NCI-H526 (cell line): ENCODE results near the gene TBRG1.
A peak's percentile ranks its signal among the peaks of the same experiment; 100 is the strongest.

Experiments used
- DNase-seq, 2 experiments: peaks; one replicate each; lab custom pipeline; 2025; lab: John Stamatoyannopoulos, UW

Gene TBRG1

DNA sequence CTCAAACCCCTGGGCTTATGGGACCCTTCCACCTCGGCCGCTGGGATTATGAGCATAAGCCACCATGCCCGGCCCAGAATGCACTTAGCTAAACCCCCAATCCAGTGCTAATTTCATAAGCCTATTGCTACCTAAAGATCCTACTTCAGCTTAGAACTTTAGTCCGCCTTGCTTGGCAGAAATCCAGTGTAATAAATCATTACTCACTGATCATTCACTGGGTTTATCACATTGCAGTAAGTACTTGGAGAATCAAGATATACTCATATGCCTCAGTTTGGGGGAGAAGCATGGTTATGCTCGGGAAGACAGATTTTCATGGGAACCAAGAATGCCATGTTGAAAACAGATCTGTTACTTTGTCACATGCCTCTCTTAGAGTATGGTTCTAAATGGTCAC is 3.8 kb upstream of the TBRG1 start:
- no peak for DNase-seq

DNA sequence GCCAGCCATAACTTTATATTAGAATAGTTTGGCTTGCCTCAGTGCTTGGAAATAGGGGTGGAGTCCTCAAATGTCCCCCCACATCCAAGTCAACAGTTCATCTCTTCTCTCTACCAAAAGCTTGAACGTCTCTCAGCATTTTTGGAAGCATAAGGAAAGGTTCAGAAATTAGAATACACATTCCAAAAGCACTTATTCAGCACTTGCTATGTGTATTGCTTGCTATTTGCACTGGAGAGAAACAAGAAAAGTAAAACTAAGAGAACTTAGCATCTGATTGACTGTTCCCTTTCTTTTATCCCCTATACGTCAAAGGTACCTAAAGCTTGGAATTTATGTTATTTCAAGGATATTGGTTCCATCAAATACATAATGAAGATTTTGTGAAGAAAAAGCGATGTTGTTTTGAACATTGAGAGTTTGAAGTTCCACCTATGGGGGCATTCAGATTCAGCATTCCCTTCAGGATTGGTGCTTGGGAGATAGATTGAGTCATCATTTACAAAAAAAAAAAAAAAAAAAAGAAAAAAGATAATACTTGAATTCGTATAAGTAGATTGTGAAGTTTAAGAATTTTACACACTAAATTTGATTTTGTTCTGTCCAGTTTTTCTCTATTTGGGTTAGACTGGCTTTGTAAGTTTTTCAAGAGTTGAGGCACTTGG is 1.3 kb downstream of the TBRG1 start:
- DNase-seq = no peak

DNA sequence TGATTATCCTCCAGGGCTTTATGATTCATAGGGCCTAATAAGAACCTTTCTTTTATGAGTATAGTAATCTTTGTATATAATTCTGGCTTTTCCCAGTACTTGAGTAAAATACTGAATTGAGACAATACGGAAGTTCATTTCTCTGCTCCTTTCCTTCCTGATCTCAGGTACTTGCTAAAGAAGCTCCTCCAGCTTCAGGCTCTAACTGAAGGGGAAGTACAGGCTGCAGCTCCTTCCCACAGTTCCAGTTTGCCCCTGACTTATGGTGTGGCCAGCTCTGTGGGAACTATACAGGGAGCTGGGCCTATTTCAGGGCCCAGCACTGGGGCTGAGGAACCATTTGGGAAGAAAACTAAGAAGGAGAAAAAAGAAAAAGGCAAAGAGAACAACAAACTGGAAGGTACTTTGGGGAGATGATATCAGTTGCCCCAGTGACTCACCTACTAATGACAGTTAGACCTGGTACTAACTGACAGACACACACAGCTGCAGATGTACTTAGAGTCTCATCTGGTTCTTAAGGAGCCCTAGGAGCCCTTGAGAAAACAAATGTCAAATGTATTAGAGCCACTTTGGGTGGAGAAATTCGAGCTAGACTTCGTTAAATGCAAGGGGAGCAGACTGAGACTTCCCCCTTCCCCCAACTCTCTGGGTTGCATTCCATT is 3.0 kb downstream of the TBRG1 start:
- DNase-seq = no peak

DNA sequence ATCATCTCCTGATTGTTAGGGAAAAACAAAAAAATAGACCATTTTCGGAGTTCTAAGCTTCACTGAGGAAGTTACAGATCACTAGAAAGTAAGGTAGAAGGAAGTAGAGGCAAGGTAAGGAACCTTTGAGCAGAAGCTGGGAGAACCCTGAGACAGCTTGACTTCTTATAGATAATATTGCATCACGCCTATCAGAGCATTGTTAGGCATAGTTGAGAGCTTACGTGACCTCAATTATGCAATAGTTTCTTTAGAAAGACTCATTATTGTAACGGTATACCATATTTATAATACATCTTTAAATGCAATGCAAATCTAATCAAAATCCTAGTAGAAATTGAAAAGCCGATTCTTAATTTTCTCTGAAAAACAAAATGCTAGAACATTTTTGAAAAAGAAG is 4.9 kb downstream of the TBRG1 start:
- DNase-seq = no peak

GRCh38 chr11:124629961-124630360 is 7.3 kb downstream of the TBRG1 start:
- DNase-seq = no peak

DNA sequence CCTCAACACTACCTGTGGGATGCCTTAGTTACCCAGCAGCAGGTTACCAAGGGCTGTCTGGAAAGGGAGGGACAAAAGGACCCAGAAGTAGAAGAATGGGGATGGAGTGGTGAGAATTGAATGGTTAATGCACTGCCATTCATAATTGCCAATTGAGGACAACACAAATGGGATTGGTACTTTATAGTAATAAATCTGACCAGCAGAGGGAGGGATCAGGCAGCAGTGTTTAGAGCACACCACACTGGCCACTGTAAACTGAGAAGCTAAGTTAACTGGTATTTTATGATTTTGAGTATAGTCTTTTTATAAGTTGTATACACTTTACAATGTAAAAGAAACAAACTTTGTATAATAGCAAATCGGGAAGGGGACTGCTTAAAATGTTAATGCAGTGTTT is 10.7 kb downstream of the TBRG1 start:
- DNase-seq = peak in 1 of 2 experiments; percentile 29

DNA sequence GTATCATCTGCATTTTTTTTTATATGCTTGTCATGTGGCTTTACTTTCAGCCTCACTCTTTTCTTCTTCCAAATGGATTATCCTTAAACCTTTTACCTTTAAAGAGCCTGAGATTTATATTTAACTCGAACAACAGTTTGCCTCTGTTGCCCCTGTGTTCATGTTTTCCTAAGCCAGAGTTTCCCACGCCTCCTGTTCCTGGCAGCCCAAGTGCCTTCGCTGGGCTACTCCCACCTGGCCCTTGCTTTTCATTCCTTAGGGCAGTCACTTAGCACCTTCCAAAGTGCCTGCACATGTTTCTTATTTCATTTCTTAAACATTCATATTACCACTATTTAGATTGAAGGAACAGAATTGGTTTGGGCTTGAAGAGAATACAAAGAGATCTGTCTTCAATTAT is 13.3 kb downstream of the TBRG1 start:
- no peak for DNase-seq

GRCh38 chr11:124638500-124638899 is 15.8 kb downstream of the TBRG1 start:
- no peak for DNase-seq

- no peak for DNase-seq
These were observed 16.5 kb downstream of the TBRG1 start for GRCh38 chr11:124639186-124639585.

DNA sequence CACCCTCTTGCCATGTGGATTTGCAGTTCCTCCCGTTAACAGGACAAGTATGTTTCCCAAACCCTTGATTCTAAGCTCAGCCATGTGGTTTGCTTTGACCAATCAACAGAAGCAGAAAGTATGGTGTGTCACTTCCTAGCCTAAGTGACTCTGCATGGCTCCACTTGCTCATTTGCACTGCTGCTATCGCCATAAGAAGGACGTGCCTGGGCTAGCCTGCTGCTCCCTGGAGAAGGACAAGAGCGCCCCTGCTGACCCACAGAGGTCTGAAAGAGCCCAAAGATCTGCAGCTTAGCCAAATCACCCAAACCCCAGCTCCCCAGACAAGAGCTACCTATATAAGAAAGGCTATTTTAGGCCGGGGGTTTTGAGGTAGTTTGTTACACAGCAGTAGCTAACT is 18.0 kb downstream of the TBRG1 start:
- DNase-seq = peak; percentile 54 to 80

DNA sequence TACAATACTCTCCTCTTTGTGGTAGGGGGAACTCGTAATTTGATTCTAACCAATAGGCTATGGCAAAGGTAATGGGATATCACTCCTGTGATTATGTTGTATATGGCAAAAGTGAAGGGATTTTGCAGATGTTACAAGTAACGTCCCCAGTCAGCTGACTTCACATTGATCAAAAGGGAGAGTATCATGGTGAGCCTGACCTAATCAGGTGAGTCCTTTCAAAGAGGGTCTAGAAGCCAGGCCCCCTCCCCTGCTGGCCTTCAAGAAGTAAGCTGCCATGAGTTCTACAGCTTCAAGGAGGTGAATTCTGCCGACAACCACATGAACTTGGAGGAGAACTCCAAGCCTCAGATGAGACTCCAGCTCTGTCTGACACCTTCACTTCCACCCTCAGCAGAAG is 20.0 kb downstream of the TBRG1 start:
- DNase-seq = no peak

- no peak for DNase-seq
These were observed 20.5 kb downstream of the TBRG1 start for GRCh38 chr11:124643042-124643604.

DNA sequence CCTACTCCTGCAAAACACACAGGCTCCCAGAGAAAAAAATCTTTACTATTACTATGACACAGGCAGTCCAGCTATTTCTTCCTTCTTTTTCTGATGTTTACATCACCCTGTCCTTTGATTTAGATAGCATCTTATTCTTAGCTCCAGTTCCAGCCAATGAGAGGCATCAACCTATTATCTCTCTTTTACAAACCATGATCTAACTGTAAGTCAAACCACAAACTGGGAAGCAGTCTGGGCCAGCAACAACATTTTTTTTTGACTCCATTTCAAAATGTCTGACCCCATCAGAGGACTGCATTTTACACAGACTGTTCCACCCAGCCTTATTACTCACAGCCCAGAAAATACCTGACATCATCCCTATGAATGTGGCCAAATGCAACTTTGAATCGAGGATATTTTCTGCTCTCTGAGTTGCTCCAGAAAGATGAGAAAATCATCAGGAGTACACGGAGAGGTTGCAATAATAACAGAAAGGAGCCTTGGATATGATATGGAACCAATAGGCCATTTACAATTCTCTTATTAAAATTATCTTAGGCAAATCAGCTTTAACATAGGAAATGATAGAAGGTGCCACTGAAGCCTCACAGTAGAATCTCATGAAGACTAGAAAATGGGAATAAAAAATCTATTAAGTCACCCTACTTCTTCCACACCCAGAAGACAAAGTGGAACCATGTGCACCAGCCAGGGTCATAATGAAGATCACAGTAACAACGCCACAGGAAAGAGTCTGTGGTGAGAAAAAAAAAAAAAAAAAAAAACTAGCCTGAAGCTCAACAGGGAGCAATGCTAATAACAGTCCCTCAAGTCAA is 21.2 kb downstream of the TBRG1 start:
- DNase-seq = no peak

DNA sequence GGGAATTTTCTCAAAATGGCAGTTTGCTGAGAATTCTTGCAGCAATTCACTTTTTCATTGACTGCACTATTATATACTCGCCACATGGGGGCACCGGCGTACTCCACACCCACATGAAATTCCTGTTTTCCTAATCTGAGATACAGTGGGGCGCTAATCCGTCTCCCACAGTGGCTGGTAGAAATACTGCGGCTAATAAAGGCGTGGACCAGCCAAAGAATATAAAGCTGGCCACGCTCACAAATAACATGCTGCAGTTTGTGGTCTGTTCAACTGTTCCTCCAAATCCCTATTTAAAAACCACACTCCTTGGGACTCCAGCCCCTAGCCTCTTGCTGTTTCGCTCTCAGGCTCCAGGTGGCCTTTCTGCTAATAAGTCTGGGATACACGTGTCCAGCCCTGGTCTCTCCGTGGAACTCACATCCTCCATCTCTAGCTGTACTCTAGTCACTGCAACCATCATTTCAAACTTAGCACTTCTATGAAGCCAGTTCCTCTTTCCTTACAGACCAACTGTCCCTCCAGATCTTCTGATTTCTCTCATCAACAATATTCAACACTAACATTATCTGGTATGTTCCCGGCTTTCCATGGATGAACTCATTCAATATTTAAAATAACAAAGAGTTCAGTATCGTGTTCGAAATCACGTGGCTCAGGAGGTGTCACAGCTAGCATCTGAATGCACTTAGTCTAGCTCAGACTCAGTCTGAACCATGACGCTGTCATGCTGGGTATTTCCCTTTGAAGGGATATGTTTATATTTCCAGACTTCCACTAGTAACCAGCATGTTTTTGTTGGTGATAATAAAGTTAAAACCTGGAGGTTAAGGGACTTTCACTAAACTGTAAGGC is 22.0 kb downstream of the TBRG1 start:
- peak; percentile 94 to 97 for DNase-seq

GRCh38 chr11:124646148-124646547 is 23.5 kb downstream of the TBRG1 start:
- DNase-seq = peak in 1 of 2 experiments; percentile 24

DNA sequence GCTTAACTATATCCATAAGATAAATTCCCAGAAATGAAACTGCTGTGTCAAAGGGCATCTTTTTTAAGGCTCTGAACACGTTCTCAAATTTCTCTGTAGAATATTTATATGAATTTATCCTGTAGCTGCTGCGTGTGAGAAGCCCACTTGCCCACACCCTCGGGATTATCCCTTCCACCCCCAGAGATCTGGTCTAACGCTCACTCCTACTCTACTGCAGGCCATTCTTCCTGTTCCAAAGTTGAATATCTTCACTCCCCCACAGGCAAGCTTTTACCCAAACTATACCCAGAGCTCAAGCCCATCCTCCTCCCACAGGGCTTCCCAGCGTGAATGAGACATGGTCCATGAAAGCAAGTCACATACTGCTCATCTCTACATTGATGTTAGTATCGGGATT is 25.9 kb downstream of the TBRG1 start:
- DNase-seq = no peak

GRCh38 chr11:124656774-124657630 is 34.3 kb downstream of the TBRG1 start:
- DNase-seq = peak; percentile 84 to 86

DNA sequence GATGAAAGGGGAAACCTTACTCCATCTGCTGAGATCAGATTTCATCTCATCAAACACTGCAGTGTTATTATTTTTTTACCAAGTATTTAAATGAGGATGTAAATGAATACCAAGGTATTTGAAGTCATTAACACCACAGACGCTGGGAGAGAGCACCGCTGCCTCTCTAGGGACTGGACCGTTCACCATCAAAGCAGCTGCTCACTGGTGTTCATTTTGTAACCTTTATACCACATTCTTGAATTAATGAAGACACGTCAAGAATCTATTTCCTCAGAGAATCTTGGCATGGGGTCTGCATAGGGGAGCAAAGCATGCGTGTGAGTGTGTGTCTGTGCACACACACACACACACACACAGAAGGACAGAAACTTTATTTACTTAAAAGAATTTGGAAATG is 35.2 kb downstream of the TBRG1 start:
- DNase-seq = peak; percentile 87 to 96

DNA sequence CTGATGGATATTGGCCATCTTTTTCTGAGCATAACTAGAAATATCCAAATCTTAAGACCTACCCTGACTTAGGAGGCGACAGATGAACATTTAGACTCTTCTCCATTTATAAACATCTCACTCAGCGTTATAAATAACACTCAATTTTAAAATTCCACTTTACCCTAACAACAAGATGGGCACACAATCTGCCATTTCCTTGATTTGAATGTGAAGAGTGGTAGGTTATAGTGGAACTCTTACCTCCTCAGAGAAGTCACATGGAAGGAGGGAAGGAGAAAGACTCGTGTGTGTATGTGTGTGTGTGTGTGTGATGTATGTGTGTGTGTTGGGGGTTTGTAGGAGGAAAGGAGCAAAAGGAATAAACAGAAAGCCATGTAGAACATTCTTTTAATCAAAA is 35.8 kb downstream of the TBRG1 start:
- no peak for DNase-seq

GRCh38 chr11:124658986-124659385 is 36.3 kb downstream of the TBRG1 start:
- DNase-seq = no peak

GRCh38 chr11:124661553-124661952 is 38.9 kb downstream of the TBRG1 start:
- no peak for DNase-seq
